Activated B cell treated with CpG ODN at 0.5 μM for 24 hours (primary cell): ENCODE measurements around the gene LRRK2. TPM values are rescaled to one million over a fixed set of nuclear protein-coding genes. Genes with fewer than 3 reads are reported as not detected.
"Not testable (repeated sequence)": the region's sequence is repeated elsewhere in the genome, so short reads cannot be mapped to it uniquely, and the experiment has no call there.

ENCODE experiments used
- ATAC-seq: fragments of 200-7000 bp; cut with Tn5 transposase; one replicate; pipeline ENCODE4 v1.10.0; 2021; ENCODE audit warnings: low read depth, mild to moderate bottlenecking, moderate library complexity
- CTCF ChIA-PET: fragments of 350-600 bp; sonication (Branson Sonifier 250); formaldehyde crosslinking; loops from one replicate; lab custom pipeline; 2021; ENCODE audit warnings: antibody characterized with exemption; lab: Charles Lee
- POLR2A ChIA-PET: fragments of 350-600 bp; sonication (Branson Sonifier 250); formaldehyde crosslinking; loops from one replicate; lab custom pipeline; 2021; ENCODE audit warnings: antibody characterized with exemption; lab: Charles Lee
- DNase-seq: peaks from one replicate; pipeline ENCODE4 v3.0.0; 2022
- H3K27ac Mint-ChIP-seq: one replicate; pipeline ENCODE4 v1.8.0; 2020; ENCODE audit warnings: mixed read lengths
- H3K27me3 Mint-ChIP-seq: one replicate; pipeline ENCODE4 v1.8.0; 2021; ENCODE audit warnings: mixed read lengths
- H3K36me3 Mint-ChIP-seq: one replicate; pipeline ENCODE4 v1.8.0; 2021; ENCODE audit warnings: low read depth, mixed read lengths
- H3K4me1 Mint-ChIP-seq: one replicate; pipeline ENCODE4 v1.8.0; 2021; ENCODE audit warnings: mixed read lengths
- H3K4me3 Mint-ChIP-seq: one replicate; pipeline ENCODE4 v1.8.0; 2020; ENCODE audit warnings: mild to moderate bottlenecking, mixed read lengths
- H3K9me3 Mint-ChIP-seq: one replicate; pipeline ENCODE4 v1.8.0; 2020; ENCODE audit warnings: mixed read lengths
- CTCF ChIP-seq: fragments of 200-600 bp; IDR thresholded peaks from one replicate; pipeline ENCODE4 v1.8.0; 2022; ENCODE audit warnings: antibody characterized with exemption, mild to moderate bottlenecking
- intact Hi-C: fragments of 100-400 bp; cut with micrococcal nuclease; formaldehyde crosslinking; loops from one replicate; pipeline ENCODE4 v1.15.1; 2024
- total RNA-seq: library from RNA; stranded (reverse); gene quantifications from 2 replicates; pipeline ENCODE4 v1.2.3, GENCODE V29; 2022

The LRRK2 gene
- total RNA-seq, 1 donor from 2014 or later: 71.7 TPM

GRCh38 chr12:40236357-40236850, 11.6 kb downstream of the LRRK2 start:
- Mint-ChIP-seq H3K4me3 (no peak overlapping the region), H3K9me3 (no peaks in the 10 kb centered on the region), H3K27ac (no peak overlapping the region), H3K27me3 (no peaks in the 10 kb centered on the region), H3K36me3 (peaks cover 61% of the 10 kb centered on the region), H3K4me1 (peaks cover 60% of the 10 kb centered on the region)
- ATAC-seq (no peak), DNase-seq (no peak)
- intact Hi-C loops: no loop called here
- POLR2A ChIA-PET: interaction anchor here (0.7 to 3.4 kb wide), 2 partner anchors 12 to 18 kb away, joined by 3 to 17 read pairs; partner anchors contain the start of gene LRRK2
- no peak for TF ChIP-seq CTCF
- CTCF ChIA-PET: interaction anchor here (1.0 kb wide), 1 partner anchor 83 kb away, joined by 3 read pairs; no protein-coding TSS in a partner anchor

GRCh38 chr12:40238266-40238902, 13.6 kb downstream of the LRRK2 start:
- Mint-ChIP-seq H3K27ac (peak overlapping the region; percentile 53), H3K4me3 (no peak overlapping the region), H3K36me3 (peaks cover 63% of the 10 kb centered on the region), H3K27me3 (no peaks in the 10 kb centered on the region), H3K9me3 (no peaks in the 10 kb centered on the region), H3K4me1 (peaks cover 61% of the 10 kb centered on the region)
- DNase-seq: no peak
- POLR2A ChIA-PET: interaction anchor here (0.8 to 3.4 kb wide), 5 partner anchors 9 to 54 kb away, joined by 3 to 17 read pairs (median 4); partner anchors contain the start of gene LRRK2
- no peak for TF ChIP-seq CTCF
- CTCF ChIA-PET: interaction anchor here (1.0 kb wide), 1 partner anchor 13 kb away, joined by 3 read pairs; the partner anchor contains the start of gene LRRK2
- intact Hi-C loops: loop anchor here (2.0 kb wide), 1 partner anchor 16 kb away; no protein-coding TSS in a partner anchor
- ATAC-seq: no peak

GRCh38 chr12:40238979-40239378, 14.2 kb downstream of the LRRK2 start:
- Mint-ChIP-seq H3K4me1 (peaks cover 56% of the 10 kb centered on the region), H3K4me3 (no peak overlapping the region)
- intact Hi-C loops: loop anchor here (2.0 kb wide), 1 partner anchor 16 kb away; no protein-coding TSS in a partner anchor

GRCh38 chr12:40240779-40241178, 16.0 kb downstream of the LRRK2 start:
- Mint-ChIP-seq H3K27ac (peak overlapping the region; percentile 70), H3K36me3 (peaks cover 53% of the 10 kb centered on the region), H3K9me3 (no peaks in the 10 kb centered on the region), H3K4me3 (no peak overlapping the region), H3K27me3 (no peaks in the 10 kb centered on the region), H3K4me1 (peaks cover 48% of the 10 kb centered on the region)
- ATAC-seq (peak; percentile 50), DNase-seq (no peak)
- ChIA-PET CTCF (no interaction called here), POLR2A (interaction anchor here (0.9 to 1.0 kb wide), 3 partner anchors 16 to 85 kb away, joined by 3 to 5 read pairs (median 3); partner anchors contain the start of gene LRRK2)
- TF ChIP-seq CTCF: no peak
- intact Hi-C loops: loop anchor here (1.0 kb wide), 1 partner anchor 9 kb away; no protein-coding TSS in a partner anchor

More at GRCh38 chr12:40238979-40239378, 14.2 kb downstream of the LRRK2 start:
- Mint-ChIP-seq H3K27me3 (no peaks in the 10 kb centered on the region), H3K9me3 (no peaks in the 10 kb centered on the region), H3K27ac (peak overlapping the region; percentile 53), H3K36me3 (peaks cover 57% of the 10 kb centered on the region)
- DNase-seq (no peak), ATAC-seq (no peak)
- no peak for TF ChIP-seq CTCF
- POLR2A ChIA-PET: interaction anchor here (1.0 to 3.4 kb wide), 4 partner anchors 9 to 15 kb away, joined by 3 to 17 read pairs (median 10); partner anchors contain the start of gene LRRK2
- CTCF ChIA-PET: interaction anchor here (1.0 kb wide), 1 partner anchor 14 kb away, joined by 3 read pairs; the partner anchor contains the start of gene LRRK2

GRCh38 chr12:40241741-40242140, 16.9 kb downstream of the LRRK2 start:
- no peak for ATAC-seq
- H3K36me3 Mint-ChIP-seq: peaks cover 47% of the 10 kb centered on the region
- H3K27me3 Mint-ChIP-seq: no peaks in the 10 kb centered on the region
- no peak for DNase-seq
- CTCF ChIA-PET: no interaction called here
- H3K27ac Mint-ChIP-seq: no peak overlapping the region
- H3K4me3 Mint-ChIP-seq: no peak overlapping the region
- POLR2A ChIA-PET: no interaction called here
- no peaks in the 10 kb centered on the region for H3K9me3 Mint-ChIP-seq
- intact Hi-C loops: loop anchor here (1.0 kb wide), 1 partner anchor 8 kb away; no protein-coding TSS in a partner anchor
- H3K4me1 Mint-ChIP-seq: peaks cover 43% of the 10 kb centered on the region
- TF ChIP-seq CTCF: no peak

- H3K9me3 Mint-ChIP-seq, intact Hi-C loops, DNase-seq, H3K27ac Mint-ChIP-seq, ATAC-seq, H3K4me3 Mint-ChIP-seq, H3K27me3 Mint-ChIP-seq, CTCF ChIA-PET: not testable (repeated sequence)
- H3K36me3 Mint-ChIP-seq: peaks cover 28% of the 10 kb centered on the region
- peaks cover 39% of the 10 kb centered on the region for H3K4me1 Mint-ChIP-seq
- POLR2A ChIA-PET: interaction anchor here (0.6 to 0.7 kb wide), 2 partner anchors 9 to 20 kb away, joined by 3 to 4 read pairs; partner anchors contain the start of gene LRRK2
Measured at GRCh38 chr12:40244526-40245156, 19.8 kb downstream of the LRRK2 start.
